ENCODE data around the gene BCL2L13.

GRCh38 chr22:17598318-17598717, 40.2 kb upstream of the BCL2L13 start:
- TF ChIP-seq CTCF (IDR thresholded peaks at IDR 0.05; ENCODE audit: insufficient read depth, low read depth, low read length) = no peak
- TF ChIP-seq EZH2 (IDR thresholded peaks at IDR 0.05; ENCODE audit: insufficient read depth, low read length) = no peak
